ENCODE data around the gene NIPAL3.

NIPAL3 gene

GRCh38 chr1:24415334-24415909, at the start of gene NIPAL3:
TSS of gene NIPAL3 (plus strand) at chr1:24415802. CDS start at chr1:24419548, 3,746 bp downstream.
- H3K4me3 Mint-ChIP-seq: peak within 1 kb of the TSS; percentile 91
- peaks cover 68% of the 10 kb centered on the region for H3K4me1 Mint-ChIP-seq (ENCODE audit: low read depth)
- no peaks in the 10 kb centered on the region for H3K9me3 Mint-ChIP-seq
- peak within 1 kb of the TSS; percentile 86 for H3K27ac Mint-ChIP-seq
- H3K36me3 Mint-ChIP-seq (ENCODE audit: low read depth): peaks cover 17% of the 10 kb centered on the region
- no peaks in the 10 kb centered on the region for H3K27me3 Mint-ChIP-seq

GRCh38 chr1:24366707-24367106, 48.9 kb upstream of the NIPAL3 start:
- Mint-ChIP-seq H3K4me3 (no peak overlapping the region), H3K36me3 (ENCODE audit: low read depth) (no peaks in the 10 kb centered on the region), H3K4me1 (ENCODE audit: low read depth) (peaks cover 20% of the 10 kb centered on the region), H3K27ac (no peak overlapping the region), H3K27me3 (no peaks in the 10 kb centered on the region), H3K9me3 (no peaks in the 10 kb centered on the region)

DNA sequence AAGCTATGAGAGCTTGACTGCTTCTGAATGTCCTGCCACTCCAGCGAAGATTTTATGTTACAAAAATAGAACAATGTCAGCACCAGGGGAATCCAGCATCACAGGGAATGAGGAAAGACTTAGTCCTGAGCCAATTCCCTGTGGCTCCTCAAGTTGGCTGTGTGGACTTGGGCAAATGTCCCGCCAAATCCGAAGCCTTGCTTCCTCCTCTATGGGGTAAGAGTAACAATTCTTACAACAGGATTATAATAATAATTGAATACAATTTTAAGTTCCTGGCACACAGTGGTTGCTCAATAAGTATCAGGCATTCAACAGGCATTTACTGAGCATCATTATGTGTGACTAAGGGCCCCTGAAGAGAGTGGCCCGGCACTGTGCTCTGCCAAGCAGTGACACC, 46.4 kb upstream of the NIPAL3 start:
- no peaks in the 10 kb centered on the region for H3K36me3 Mint-ChIP-seq (ENCODE audit: low read depth)
- H3K27ac Mint-ChIP-seq: no peak overlapping the region
- peaks cover 20% of the 10 kb centered on the region for H3K4me1 Mint-ChIP-seq (ENCODE audit: low read depth)
- no peaks in the 10 kb centered on the region for H3K9me3 Mint-ChIP-seq
- no peak overlapping the region for H3K4me3 Mint-ChIP-seq
- H3K27me3 Mint-ChIP-seq: no peaks in the 10 kb centered on the region

DNA sequence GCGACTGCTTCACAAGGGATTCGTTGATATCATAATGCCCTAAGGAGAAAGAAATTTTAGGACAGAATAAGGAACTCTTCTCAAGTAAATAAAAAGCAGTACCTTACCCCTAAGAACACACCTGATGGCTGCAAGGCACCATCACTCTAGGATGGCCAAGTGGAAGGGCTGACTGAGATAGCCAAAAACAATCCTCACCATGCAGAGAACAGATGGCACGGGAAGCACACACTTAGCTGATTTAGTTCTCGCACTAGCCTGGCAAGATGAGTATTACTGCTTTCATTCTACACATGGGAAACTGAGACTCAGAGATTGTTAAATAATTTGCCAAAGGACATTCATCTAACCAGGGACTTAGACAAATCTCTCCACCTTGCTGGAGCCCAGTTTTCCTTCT, 45.8 kb upstream of the NIPAL3 start:
- H3K9me3 Mint-ChIP-seq: no peaks in the 10 kb centered on the region
- H3K4me1 Mint-ChIP-seq (ENCODE audit: low read depth): peaks cover 14% of the 10 kb centered on the region
- no peak overlapping the region for H3K4me3 Mint-ChIP-seq
- H3K36me3 Mint-ChIP-seq (ENCODE audit: low read depth): no peaks in the 10 kb centered on the region
- no peak overlapping the region for H3K27ac Mint-ChIP-seq
- H3K27me3 Mint-ChIP-seq: no peaks in the 10 kb centered on the region

DNA sequence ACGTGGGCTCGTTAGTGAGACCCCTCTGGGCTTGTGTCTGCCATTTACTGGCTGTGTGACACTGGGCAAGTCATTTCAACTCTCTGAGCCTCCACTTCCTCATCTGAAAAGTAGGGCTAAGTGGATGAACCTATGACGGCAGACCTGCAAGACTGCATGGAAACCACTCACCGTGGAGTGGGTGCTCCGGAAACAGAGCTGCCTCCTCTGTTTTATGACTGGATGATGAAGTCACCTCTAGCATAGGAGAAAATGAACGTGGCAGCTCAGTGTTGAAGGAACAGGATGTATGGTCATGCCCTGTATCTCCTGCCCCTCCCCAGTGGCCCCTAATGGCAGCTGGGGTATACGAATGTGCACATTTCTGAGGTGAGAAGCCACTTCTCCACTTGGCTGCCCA, 42.6 kb upstream of the NIPAL3 start:
- Mint-ChIP-seq H3K36me3 (ENCODE audit: low read depth) (no peaks in the 10 kb centered on the region), H3K27me3 (no peaks in the 10 kb centered on the region), H3K27ac (no peak overlapping the region), H3K4me1 (ENCODE audit: low read depth) (no peaks in the 10 kb centered on the region), H3K4me3 (no peak overlapping the region), H3K9me3 (no peaks in the 10 kb centered on the region)

DNA sequence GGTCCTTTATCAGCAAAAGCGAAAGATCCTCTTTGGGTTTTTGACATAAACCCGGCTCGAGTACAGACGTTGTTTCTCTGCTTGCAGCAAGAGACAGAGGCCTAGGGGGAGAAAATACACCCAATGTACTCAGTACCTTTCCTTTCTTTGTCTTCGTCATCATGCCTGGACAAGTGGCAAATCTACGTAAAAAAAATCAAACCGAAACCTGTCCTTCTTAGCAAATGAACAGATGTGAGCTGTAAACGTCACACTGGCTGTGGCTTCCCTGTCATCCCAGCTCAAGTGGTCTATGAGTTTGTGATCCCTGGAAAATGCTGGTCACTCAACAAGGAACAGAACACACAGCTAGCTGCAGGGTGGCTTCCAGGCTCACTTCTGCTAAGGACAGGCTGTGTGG, 41.9 kb upstream of the NIPAL3 start:
- no peaks in the 10 kb centered on the region for H3K9me3 Mint-ChIP-seq
- no peak overlapping the region for H3K4me3 Mint-ChIP-seq
- no peaks in the 10 kb centered on the region for H3K4me1 Mint-ChIP-seq (ENCODE audit: low read depth)
- H3K36me3 Mint-ChIP-seq (ENCODE audit: low read depth): peaks cover under 1% of the 10 kb centered on the region
- no peak overlapping the region for H3K27ac Mint-ChIP-seq
- no peaks in the 10 kb centered on the region for H3K27me3 Mint-ChIP-seq

- Mint-ChIP-seq H3K36me3 (ENCODE audit: low read depth) (peaks cover 6% of the 10 kb centered on the region), H3K27ac (no peak overlapping the region), H3K4me1 (ENCODE audit: low read depth) (no peaks in the 10 kb centered on the region), H3K4me3 (no peak overlapping the region), H3K9me3 (no peaks in the 10 kb centered on the region), H3K27me3 (no peaks in the 10 kb centered on the region)
Measured at GRCh38 chr1:24374891-24375786, 40.5 kb upstream of the NIPAL3 start.

DNA sequence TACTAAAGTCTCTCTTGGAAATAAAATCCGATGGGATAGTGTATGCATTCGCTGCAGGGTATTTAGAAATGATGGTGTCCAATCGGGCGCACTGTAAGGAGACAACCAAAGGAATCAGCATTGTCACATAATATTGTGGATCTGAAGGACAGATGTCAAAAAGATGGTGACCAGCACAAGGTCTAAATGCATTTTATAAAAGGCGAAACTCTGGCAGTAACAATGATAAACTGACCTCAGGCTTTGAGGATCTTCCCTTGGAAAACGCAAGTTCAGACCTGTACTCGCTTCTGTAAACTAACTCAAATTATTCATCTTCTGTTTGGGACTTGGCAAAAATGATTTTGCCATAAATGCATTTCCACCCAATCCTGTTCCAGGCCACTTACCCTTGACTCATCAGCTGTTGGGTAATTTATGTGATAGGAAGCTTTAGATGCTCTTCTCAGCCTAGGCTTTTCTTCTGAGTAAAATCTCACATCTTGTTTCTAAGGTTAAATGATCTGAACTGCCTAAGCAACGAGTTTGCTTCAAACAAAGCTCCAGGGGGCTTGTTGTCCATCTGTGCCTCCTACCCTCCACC, 35.8 kb upstream of the NIPAL3 start:
- no peak overlapping the region for H3K27ac Mint-ChIP-seq
- H3K9me3 Mint-ChIP-seq: no peaks in the 10 kb centered on the region

GRCh38 chr1:24380508-24380907, 35.1 kb upstream of the NIPAL3 start:
- no peak overlapping the region for H3K4me3 Mint-ChIP-seq
- peaks cover 11% of the 10 kb centered on the region for H3K36me3 Mint-ChIP-seq (ENCODE audit: low read depth)
- H3K4me1 Mint-ChIP-seq (ENCODE audit: low read depth): peaks cover 16% of the 10 kb centered on the region
- H3K27me3 Mint-ChIP-seq: no peaks in the 10 kb centered on the region
- no peaks in the 10 kb centered on the region for H3K9me3 Mint-ChIP-seq
- no peak overlapping the region for H3K27ac Mint-ChIP-seq

More for the DNA sequence above, 35.8 kb upstream of the NIPAL3 start:
- H3K4me3 Mint-ChIP-seq: no peak overlapping the region
- peaks cover 11% of the 10 kb centered on the region for H3K36me3 Mint-ChIP-seq (ENCODE audit: low read depth)
- H3K4me1 Mint-ChIP-seq (ENCODE audit: low read depth): peaks cover 9% of the 10 kb centered on the region
- H3K27me3 Mint-ChIP-seq: no peaks in the 10 kb centered on the region

- Mint-ChIP-seq H3K9me3 (no peaks in the 10 kb centered on the region), H3K4me1 (ENCODE audit: low read depth) (peaks cover 24% of the 10 kb centered on the region), H3K36me3 (ENCODE audit: low read depth) (peaks cover 11% of the 10 kb centered on the region), H3K4me3 (no peak overlapping the region), H3K27ac (no peak overlapping the region), H3K27me3 (no peaks in the 10 kb centered on the region)
Measured at GRCh38 chr1:24381256-24381655, 34.3 kb upstream of the NIPAL3 start.

GRCh38 chr1:24382165-24382577, 33.4 kb upstream of the NIPAL3 start:
- no peak overlapping the region for H3K4me3 Mint-ChIP-seq
- no peak overlapping the region for H3K27ac Mint-ChIP-seq
- peaks cover 31% of the 10 kb centered on the region for H3K4me1 Mint-ChIP-seq (ENCODE audit: low read depth)
- peaks cover 11% of the 10 kb centered on the region for H3K36me3 Mint-ChIP-seq (ENCODE audit: low read depth)
- no peaks in the 10 kb centered on the region for H3K9me3 Mint-ChIP-seq
- no peaks in the 10 kb centered on the region for H3K27me3 Mint-ChIP-seq

- no peak overlapping the region for H3K4me3 Mint-ChIP-seq
- H3K27ac Mint-ChIP-seq: no peak overlapping the region
- H3K4me1 Mint-ChIP-seq (ENCODE audit: low read depth): peaks cover 31% of the 10 kb centered on the region
- H3K9me3 Mint-ChIP-seq: no peaks in the 10 kb centered on the region
- H3K27me3 Mint-ChIP-seq: no peaks in the 10 kb centered on the region
- peaks cover 11% of the 10 kb centered on the region for H3K36me3 Mint-ChIP-seq (ENCODE audit: low read depth)
Measured at GRCh38 chr1:24383381-24383940, 32.1 kb upstream of the NIPAL3 start.

- Mint-ChIP-seq H3K4me1 (ENCODE audit: low read depth) (peaks cover 31% of the 10 kb centered on the region), H3K27me3 (no peaks in the 10 kb centered on the region), H3K36me3 (ENCODE audit: low read depth) (peaks cover 4% of the 10 kb centered on the region), H3K9me3 (no peaks in the 10 kb centered on the region), H3K27ac (no peak overlapping the region), H3K4me3 (no peak overlapping the region)
Measured at GRCh38 chr1:24384251-24385090, 31.1 kb upstream of the NIPAL3 start.

DNA sequence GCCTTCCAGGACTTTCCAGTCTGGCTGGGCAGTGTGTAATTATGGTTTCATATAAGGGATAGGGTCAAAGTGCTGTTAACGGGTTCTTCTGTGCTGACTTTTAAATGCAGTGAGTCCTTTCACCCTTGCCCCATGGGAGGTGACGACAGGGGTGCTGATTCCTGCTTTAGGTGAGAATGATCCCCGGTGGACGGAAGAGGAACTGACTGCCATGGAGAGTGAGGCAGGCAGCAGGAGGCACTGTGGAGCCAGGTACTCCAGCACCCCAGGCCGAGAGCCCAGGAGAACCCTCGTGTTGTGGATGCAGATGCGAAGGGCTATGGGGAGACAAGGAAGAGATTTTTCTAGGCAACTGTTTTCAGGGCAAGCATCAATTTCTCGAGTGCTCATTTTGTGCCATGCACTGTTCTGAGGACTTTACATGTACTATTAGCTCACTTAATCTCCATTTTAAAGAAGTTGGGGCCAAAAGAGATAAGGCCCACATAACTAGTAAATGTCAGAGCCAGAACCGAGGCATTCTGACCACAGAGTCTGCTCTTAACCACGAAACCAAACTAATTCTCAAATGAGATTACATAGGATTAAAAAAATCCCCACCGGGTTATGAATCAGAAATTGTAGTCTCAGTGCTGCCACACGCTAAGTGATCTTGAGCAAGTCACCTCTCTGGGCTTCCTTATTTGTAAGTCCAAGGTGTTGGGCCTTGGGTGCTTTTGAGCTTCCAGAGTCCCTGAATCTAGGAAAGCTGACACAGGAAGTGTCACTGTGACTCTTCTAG, 30.3 kb upstream of the NIPAL3 start:
- H3K4me3 Mint-ChIP-seq: no peak overlapping the region
- H3K27ac Mint-ChIP-seq: no peak overlapping the region
- H3K9me3 Mint-ChIP-seq: no peaks in the 10 kb centered on the region
- peaks cover 31% of the 10 kb centered on the region for H3K4me1 Mint-ChIP-seq (ENCODE audit: low read depth)
- peaks cover 4% of the 10 kb centered on the region for H3K36me3 Mint-ChIP-seq (ENCODE audit: low read depth)
- H3K27me3 Mint-ChIP-seq: no peaks in the 10 kb centered on the region

Data from stimulated activated naive CD8-positive, alpha-beta T cell treated with anti-CD3 and anti-CD28 coated beads, Interleukin-15, Interleukin-2, amounts not matched to agents 100 ng/mL and 50 ng/mL, for 24 hours (primary cell).